GM23338 (cell line): ENCODE results near the gene UTS2R. TPM values are rescaled to one million over a fixed set of nuclear protein-coding genes. Genes with fewer than 3 reads are reported as not detected.

Source experiments
- ATAC-seq: fragments of 200-7000 bp; cut with Tn5 transposase; 3 replicates; pipeline ENCODE4 v1.9.1; 2020
- DNase-seq: peaks from one replicate; pipeline ENCODE4 v3.0.0-alpha.2; 2015; ENCODE audit warnings: low spot score
- H2AFZ ChIP-seq: fragments of 200-600 bp; sonication (generic); 2 replicates; pipeline ENCODE4 v1.8.0; 2016; ENCODE audit warnings: antibody characterized with exemption, mild to moderate bottlenecking, moderate library complexity
- H3F3A ChIP-seq: fragments of 200-600 bp; sonication (generic); replicated peaks from 2 replicates; pipeline ENCODE4 v1.8.0; 2017; ENCODE audit warnings: antibody characterized with exemption, mixed run types, low read depth
- H3K27ac ChIP-seq: fragments of 200-600 bp; sonication (generic); 2 replicates; pipeline ENCODE4 v1.6.1; 2016; ENCODE audit warnings: low read depth
- H3K27me3 ChIP-seq: fragments of 200-600 bp; sonication (generic); 2 replicates; pipeline ENCODE4 v1.8.0; 2016; ENCODE audit warnings: mild to moderate bottlenecking, mixed run types, moderate library complexity; ENCODE audit not compliant: insufficient read depth
- H3K36me3 ChIP-seq: fragments of 200-600 bp; sonication (generic); 2 replicates; pipeline ENCODE4 v1.8.0; 2016; ENCODE audit warnings: mild to moderate bottlenecking; ENCODE audit not compliant: insufficient read depth
- H3K4me1 ChIP-seq: fragments of 200-600 bp; sonication (generic); 2 replicates; pipeline ENCODE4 v1.8.0; 2016; ENCODE audit warnings: mild to moderate bottlenecking, moderate library complexity; ENCODE audit not compliant: insufficient read depth
- H3K4me2 ChIP-seq: fragments of 200-600 bp; sonication (generic); 2 replicates; pipeline ENCODE4 v1.7.1; 2017; ENCODE audit warnings: mixed run types
- H3K4me3 ChIP-seq: fragments of 200-600 bp; sonication (generic); 2 replicates; pipeline ENCODE4 v1.6.1; 2016; ENCODE audit warnings: mixed run types
- H3K79me2 ChIP-seq: fragments of 200-600 bp; sonication (generic); replicated peaks from 2 replicates; pipeline ENCODE4 v1.8.0; 2017; ENCODE audit warnings: mild to moderate bottlenecking; ENCODE audit not compliant: insufficient read depth
- H3K9me2 ChIP-seq: fragments of 200-600 bp; sonication (generic); 2 replicates; pipeline ENCODE4 v1.8.0; 2017; ENCODE audit not compliant: insufficient read depth
- H4K20me1 ChIP-seq: fragments of 200-600 bp; sonication (generic); replicated peaks from 2 replicates; pipeline ENCODE4 v1.8.0; 2017; ENCODE audit warnings: mild to moderate bottlenecking; ENCODE audit not compliant: insufficient read depth
- H3K27ac Mint-ChIP-seq: 2 replicates; pipeline ENCODE4 v1.8.0; 2020; ENCODE audit warnings: inconsistent platforms, mild to moderate bottlenecking, moderate library complexity, mixed read lengths
- H3K27me3 Mint-ChIP-seq: 3 replicates; pipeline ENCODE4 v1.8.0; 2022; ENCODE audit warnings: low read depth, mild to moderate bottlenecking, moderate library complexity, mixed read lengths, inconsistent platforms; ENCODE audit not compliant: insufficient read depth, poor library complexity
- H3K36me3 Mint-ChIP-seq: 3 replicates; pipeline ENCODE4 v1.8.0; 2021; ENCODE audit warnings: low read depth, mild to moderate bottlenecking, inconsistent platforms, moderate library complexity, mixed read lengths
- H3K4me1 Mint-ChIP-seq: 3 replicates; pipeline ENCODE4 v1.8.0; 2020; ENCODE audit warnings: mild to moderate bottlenecking, inconsistent platforms, mixed read lengths
- H3K4me3 Mint-ChIP-seq: 3 replicates; pipeline ENCODE4 v1.8.0; 2021; ENCODE audit warnings: moderate library complexity, mild to moderate bottlenecking, inconsistent platforms, mixed read lengths
- H3K9me3 Mint-ChIP-seq: 3 replicates; pipeline ENCODE4 v1.8.0; 2020; ENCODE audit warnings: moderate library complexity, mild to moderate bottlenecking, inconsistent platforms, mixed read lengths
- CTCF ChIP-seq, 2 experiments: fragments of 200-600 bp in 1 of 2; sonication (generic) in 1 of 2; conservative IDR thresholded peaks; 2 replicates each; pipeline versions ENCODE4 v1.5.1 to v1.6.1; 2016 to 2017; ENCODE audit warnings: antibody characterized with exemption in 2 of 2, low read depth in 2 of 2, mild to moderate bottlenecking in 2 of 2, moderate library complexity in 1 of 2
- ETS1 ChIP-seq: IDR thresholded peaks from 2 replicates; pipeline ENCODE4 v1.6.1; 2016; ENCODE audit warnings: antibody characterized with exemption
- JUNB ChIP-seq: IDR thresholded peaks from one replicate; pipeline ENCODE4 v1.6.1; 2016; ENCODE audit warnings: antibody characterized with exemption; ENCODE audit not compliant: unreplicated experiment
- NANOG ChIP-seq: IDR thresholded peaks from 2 replicates; pipeline ENCODE4 v1.6.1; 2016; ENCODE audit warnings: antibody characterized with exemption, borderline replicate concordance
- REST ChIP-seq: IDR thresholded peaks from one replicate; pipeline ENCODE4 v1.6.1; 2018; ENCODE audit warnings: antibody characterized with exemption; ENCODE audit not compliant: unreplicated experiment
- STAT1 ChIP-seq: IDR thresholded peaks from one replicate; pipeline ENCODE4 v1.6.1; 2016; ENCODE audit warnings: antibody characterized with exemption; ENCODE audit not compliant: unreplicated experiment
- ZNF114 ChIP-seq: fragments of 250-450 bp; sonication (Bioruptor Pico); IDR thresholded peaks from 2 replicates; pipeline ENCODE4 v1.5.0; 2020; ENCODE audit warnings: mild to moderate bottlenecking, moderate library complexity
- ZNF331 ChIP-seq: fragments of 250-450 bp; sonication (Bioruptor Pico); IDR thresholded peaks from 2 replicates; pipeline ENCODE4 v1.5.0; 2020; ENCODE audit warnings: low read depth, mild to moderate bottlenecking, moderate library complexity
- polyA plus RNA-seq: library from polyadenylated mRNA; unstranded; fragments of >200 nt; fragmentation: Nextera tagmentation; extraction: Ambion mirVana; gene quantifications from 2 replicates; pipeline ENCODE4 v1.2.1, GENCODE V29; 2016
- total RNA-seq: library from RNA; depleted of rRNA; stranded (reverse); fragments of >200 nt; shearing (Covaris generic); gene quantifications from 2 replicates; pipeline ENCODE4 v1.2.3, GENCODE V29; 2014

UTS2R gene
- total and polyA plus RNA-seq, 2 experiments from 2014 or later, result 0.49 TPM; not detected in 1

DNA sequence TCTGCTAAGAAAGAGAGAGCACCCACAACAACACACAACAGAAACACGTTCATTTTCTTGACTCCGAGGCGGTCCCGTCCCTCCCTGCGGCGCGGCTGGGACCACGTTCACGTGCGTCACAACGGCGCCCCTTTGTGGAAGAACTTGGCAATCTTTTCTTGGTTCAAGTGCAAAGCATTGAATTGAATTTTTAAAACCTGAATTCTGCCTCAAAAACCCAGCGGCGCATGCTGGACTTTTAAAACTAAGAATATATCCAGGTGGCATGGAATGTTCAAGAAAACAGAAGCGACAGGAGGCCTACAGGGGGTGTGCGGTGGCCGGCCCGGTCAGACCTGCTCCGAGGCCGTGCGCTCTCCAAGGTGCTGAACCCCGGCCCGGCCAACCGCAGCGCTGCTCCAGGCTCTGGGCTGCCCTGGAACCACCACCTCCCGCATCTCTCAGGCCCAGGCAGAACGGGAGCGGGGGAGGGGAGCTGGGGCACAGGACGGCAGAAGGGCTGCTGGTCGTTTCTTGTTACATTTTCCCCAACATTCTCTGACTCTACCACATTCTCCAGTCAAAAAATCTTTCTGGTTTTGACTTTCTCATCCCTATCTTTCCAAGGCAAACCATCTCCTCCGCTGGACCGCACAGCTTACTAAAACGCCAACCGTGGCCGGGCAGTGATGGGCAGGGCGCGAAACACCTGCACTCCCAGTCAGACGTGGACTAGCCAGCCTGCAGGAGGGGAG, 43.1 kb downstream of the UTS2R start (continued):
- peak; percentile 95 for TF ChIP-seq REST

GRCh38 chr17:82415336-82415735, 43.8 kb downstream of the UTS2R start:
- Histone ChIP-seq H3K9me2 (no peaks in the 10 kb centered on the region), H3K4me1 (peaks cover 19% of the 10 kb centered on the region), H3K79me2 (no peaks in the 10 kb centered on the region), H3K4me3 (no peak overlapping the region), H2AFZ (no peak overlapping the region), H3K4me2 (no peak overlapping the region), H3K27ac (no peak overlapping the region), H3K36me3 (no peaks in the 10 kb centered on the region), H3F3A (no peaks in the 10 kb centered on the region; the same call in none of the 2 replicates), H3K27me3 (no peaks in the 10 kb centered on the region), H4K20me1 (peaks cover 8% of the 10 kb centered on the region)
- Mint-ChIP-seq H3K27me3 (peaks cover 2% of the 10 kb centered on the region), H3K4me1 (peaks cover 13% of the 10 kb centered on the region), H3K9me3 (no peaks in the 10 kb centered on the region), H3K4me3 (no peak overlapping the region; the same call in 2 of the 3 replicates), H3K36me3 (peaks cover 8% of the 10 kb centered on the region), H3K27ac (no peak overlapping the region)
- no peak for TF ChIP-seq JUNB
- no peak for DNase-seq
- no peak for ATAC-seq

DNA sequence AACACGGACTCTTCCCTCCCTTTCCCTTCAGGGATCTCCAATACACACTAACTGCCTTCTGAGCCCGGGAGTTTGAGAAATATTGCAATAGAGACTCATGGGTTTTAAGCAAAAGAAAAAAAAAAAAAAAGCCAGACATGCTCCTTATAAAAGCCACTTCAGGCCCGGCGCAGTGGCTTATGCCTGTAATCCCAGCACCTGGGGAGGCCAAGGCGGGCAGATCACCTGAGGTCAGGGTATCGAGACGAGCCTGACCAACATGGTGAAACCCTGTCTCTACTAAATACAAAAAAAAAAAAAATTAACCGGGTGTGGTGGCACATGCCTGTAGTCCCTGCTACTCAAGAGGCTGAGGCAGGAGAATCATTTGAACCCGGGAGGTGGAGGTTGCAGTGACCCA, 44.2 kb downstream of the UTS2R start:
- Mint-ChIP-seq H3K4me1 (peaks cover 13% of the 10 kb centered on the region), H3K4me3 (no peak overlapping the region; the same call in 2 of the 3 replicates), H3K27me3 (peaks cover 4% of the 10 kb centered on the region), H3K27ac (no peak overlapping the region), H3K36me3 (peaks cover 12% of the 10 kb centered on the region), H3K9me3 (peaks cover under 1% of the 10 kb centered on the region; the same call in 1 of the 3 replicates)
- Histone ChIP-seq H3K36me3 (no peaks in the 10 kb centered on the region), H3K27me3 (no peaks in the 10 kb centered on the region), H2AFZ (no peak overlapping the region), H3F3A (no peaks in the 10 kb centered on the region; the same call in none of the 2 replicates), H3K4me1 (peaks cover 19% of the 10 kb centered on the region), H3K79me2 (no peaks in the 10 kb centered on the region), H3K9me2 (no peaks in the 10 kb centered on the region), H4K20me1 (peaks cover 8% of the 10 kb centered on the region), H3K4me3 (no peak overlapping the region), H3K4me2 (no peak overlapping the region), H3K27ac (no peak overlapping the region)
- TF ChIP-seq ZNF331 (CRISPR knock-in tag) (no peak), ETS1 (no peak), JUNB (no peak), ZNF114 (CRISPR knock-in tag) (no peak), REST (no peak), NANOG (no peak), STAT1 (no peak), CTCF (conservative IDR thresholded peaks at IDR 0.05; ENCODE audit: low read depth in 2 of 2) (no peak)
- no peak for DNase-seq
- ATAC-seq, result no peak
